ENCODE data around the gene KDM4B. TPM values are rescaled to one million over a fixed set of nuclear protein-coding genes. Genes with fewer than 3 reads are reported as not detected.

Gene KDM4B
- total and polyA plus RNA-seq, 2 of the 8 experiments (the other 6 are each of a cell fraction or from before 2014, with no cell fraction given) = 12.0 to 31.9 TPM

DNA sequence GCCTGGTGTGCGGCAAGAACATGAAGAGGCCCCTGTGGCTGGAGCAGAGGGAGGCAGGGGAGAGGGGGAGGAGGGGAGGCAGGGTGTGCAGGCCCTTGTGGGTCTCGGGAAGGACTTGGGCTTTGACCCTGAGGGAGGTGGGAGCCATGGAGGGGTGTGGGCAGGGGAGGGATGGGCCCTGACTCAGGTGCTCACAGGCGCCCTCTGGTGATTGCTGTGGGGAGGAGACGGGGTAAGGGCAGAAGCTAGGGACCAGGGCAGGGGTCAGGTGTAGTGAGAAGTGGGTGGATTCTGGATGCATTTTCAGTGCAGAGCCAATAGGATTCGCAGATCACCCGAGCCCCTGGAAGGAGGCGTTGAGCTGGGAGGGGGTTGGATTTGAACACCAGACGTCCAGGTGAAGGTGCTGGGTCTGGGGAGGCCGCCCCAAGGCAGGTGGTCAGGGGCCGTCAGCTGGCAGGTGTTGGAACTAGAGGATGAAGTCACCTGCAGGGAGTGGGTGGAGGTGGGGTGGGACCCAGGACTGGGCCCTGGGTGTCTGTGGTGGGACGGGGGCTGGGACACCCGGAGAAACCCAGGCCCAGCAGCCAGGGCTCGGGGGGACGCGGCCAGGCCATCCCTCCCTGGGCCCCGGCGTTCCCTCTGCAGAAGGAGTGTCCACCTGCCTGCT lies 185.4 kb downstream of the KDM4B start (continued):
- TF ChIP-seq, protein P1, sequence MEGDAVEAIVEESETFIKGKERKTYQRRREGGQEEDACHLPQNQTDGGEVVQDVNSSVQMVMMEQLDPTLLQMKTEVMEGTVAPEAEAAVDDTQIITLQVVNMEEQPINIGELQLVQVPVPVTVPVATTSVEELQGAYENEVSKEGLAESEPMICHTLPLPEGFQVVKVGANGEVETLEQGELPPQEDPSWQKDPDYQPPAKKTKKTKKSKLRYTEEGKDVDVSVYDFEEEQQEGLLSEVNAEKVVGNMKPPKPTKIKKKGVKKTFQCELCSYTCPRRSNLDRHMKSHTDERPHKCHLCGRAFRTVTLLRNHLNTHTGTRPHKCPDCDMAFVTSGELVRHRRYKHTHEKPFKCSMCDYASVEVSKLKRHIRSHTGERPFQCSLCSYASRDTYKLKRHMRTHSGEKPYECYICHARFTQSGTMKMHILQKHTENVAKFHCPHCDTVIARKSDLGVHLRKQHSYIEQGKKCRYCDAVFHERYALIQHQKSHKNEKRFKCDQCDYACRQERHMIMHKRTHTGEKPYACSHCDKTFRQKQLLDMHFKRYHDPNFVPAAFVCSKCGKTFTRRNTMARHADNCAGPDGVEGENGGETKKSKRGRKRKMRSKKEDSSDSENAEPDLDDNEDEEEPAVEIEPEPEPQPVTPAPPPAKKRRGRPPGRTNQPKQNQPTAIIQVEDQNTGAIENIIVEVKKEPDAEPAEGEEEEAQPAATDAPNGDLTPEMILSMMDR (IDR thresholded peaks at IDR 0.05; ENCODE audit: control extremely low read depth in 1 of 3, insufficient read depth in 1 of 3, low read depth in 1 of 3, low read length in 3 of 3) = peak; percentile 69 to 93 (median 85)
